ENCODE data around the gene NOS1AP. TPM values are rescaled to one million over a fixed set of nuclear protein-coding genes. Genes with fewer than 3 reads are reported as not detected.

The NOS1AP gene
- total and polyA plus RNA-seq, 9 of the 15 experiments (the other 6 are each of a cell fraction or from before 2014, with no cell fraction given): 0.07 to 1.5 (median 0.22) TPM

DNA sequence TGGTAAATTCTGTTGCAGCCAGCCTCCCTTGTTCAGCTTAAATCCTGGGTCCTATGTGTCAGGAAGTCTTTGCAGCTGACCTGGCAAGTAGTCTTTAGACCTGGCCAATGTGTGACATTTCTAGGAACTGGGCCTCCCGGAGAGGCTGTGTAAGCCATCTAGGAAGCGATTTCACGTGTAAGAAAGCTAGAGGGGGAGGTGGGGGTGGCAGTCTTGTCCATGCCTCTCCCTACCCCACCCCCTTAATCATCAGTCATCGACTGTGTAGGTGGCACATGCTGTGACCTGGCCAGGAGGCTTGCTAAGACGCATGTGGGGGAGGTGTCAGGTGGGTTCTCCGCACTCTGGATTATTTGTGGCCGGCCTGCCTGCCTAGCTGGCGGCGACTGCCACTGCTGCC, 320.5 kb downstream of the NOS1AP start (continued):
- TF ChIP-seq, protein P1, sequence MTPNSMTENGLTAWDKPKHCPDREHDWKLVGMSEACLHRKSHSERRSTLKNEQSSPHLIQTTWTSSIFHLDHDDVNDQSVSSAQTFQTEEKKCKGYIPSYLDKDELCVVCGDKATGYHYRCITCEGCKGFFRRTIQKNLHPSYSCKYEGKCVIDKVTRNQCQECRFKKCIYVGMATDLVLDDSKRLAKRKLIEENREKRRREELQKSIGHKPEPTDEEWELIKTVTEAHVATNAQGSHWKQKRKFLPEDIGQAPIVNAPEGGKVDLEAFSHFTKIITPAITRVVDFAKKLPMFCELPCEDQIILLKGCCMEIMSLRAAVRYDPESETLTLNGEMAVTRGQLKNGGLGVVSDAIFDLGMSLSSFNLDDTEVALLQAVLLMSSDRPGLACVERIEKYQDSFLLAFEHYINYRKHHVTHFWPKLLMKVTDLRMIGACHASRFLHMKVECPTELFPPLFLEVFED (CRISPR knock-in tag; conservative IDR thresholded peaks at IDR 0.05): no peak
- TF ChIP-seq CBFA2T3 (IDR thresholded peaks at IDR 0.05): peak; percentile 44
- no peak for TF ChIP-seq PHTF2 (CRISPR knock-in tag; IDR thresholded peaks at IDR 0.05)
- TF ChIP-seq, protein P2, sequence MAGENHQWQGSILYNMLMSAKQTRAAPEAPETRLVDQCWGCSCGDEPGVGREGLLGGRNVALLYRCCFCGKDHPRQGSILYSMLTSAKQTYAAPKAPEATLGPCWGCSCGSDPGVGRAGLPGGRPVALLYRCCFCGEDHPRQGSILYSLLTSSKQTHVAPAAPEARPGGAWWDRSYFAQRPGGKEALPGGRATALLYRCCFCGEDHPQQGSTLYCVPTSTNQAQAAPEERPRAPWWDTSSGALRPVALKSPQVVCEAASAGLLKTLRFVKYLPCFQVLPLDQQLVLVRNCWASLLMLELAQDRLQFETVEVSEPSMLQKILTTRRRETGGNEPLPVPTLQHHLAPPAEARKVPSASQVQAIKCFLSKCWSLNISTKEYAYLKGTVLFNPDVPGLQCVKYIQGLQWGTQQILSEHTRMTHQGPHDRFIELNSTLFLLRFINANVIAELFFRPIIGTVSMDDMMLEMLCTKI (IDR thresholded peaks at IDR 0.05; ENCODE audit: partially characterized antibody): no peak
- TF ChIP-seq PCBP2 (IDR thresholded peaks at IDR 0.05; ENCODE audit: low read depth, low read length, poor library complexity, severe bottlenecking): no peak
- peak; percentile 7; the same call in 1 of the 2 replicates for TF ChIP-seq EP300 (IDR thresholded peaks at IDR 0.05; ENCODE audit: low read length)
- peak; percentile 39; the same call in 1 of the 2 replicates for TF ChIP-seq ZBTB7A (IDR thresholded peaks at IDR 0.05; ENCODE audit: borderline replicate concordance, control insufficient read depth, low read depth, low read length)
- no peak for TF ChIP-seq ARNT (IDR thresholded peaks at IDR 0.05)
- no peak for TF ChIP-seq EHMT2 (IDR thresholded peaks at IDR 0.05)
- TF ChIP-seq MIER1 (IDR thresholded peaks at IDR 0.05; ENCODE audit: low read depth): no peak
- TF ChIP-seq LCOR (CRISPR knock-in tag; IDR thresholded peaks at IDR 0.05): no peak
- TF ChIP-seq FOXM1 (IDR thresholded peaks at IDR 0.05; ENCODE audit: low read depth): no peak
- no peak for TF ChIP-seq FOXM1 (CRISPR knock-in tag; IDR thresholded peaks at IDR 0.05; ENCODE audit: low read depth)
- no peak for TF ChIP-seq ZNF23 (CRISPR knock-in tag; IDR thresholded peaks at IDR 0.05)
- TF ChIP-seq MECOM (CRISPR knock-in tag; IDR thresholded peaks at IDR 0.05): 0 out of 2 replicates have a peak, but pooled peaks have one; percentile 26
- TF ChIP-seq ZBTB17 (CRISPR knock-in tag; IDR thresholded peaks at IDR 0.05): no peak
- no peak for TF ChIP-seq ZNF778 (CRISPR knock-in tag; IDR thresholded peaks at IDR 0.05)
- no peak for TF ChIP-seq SIN3B (IDR thresholded peaks at IDR 0.05; ENCODE audit: low read depth)
- no peak for TF ChIP-seq ZNF436 (CRISPR knock-in tag; IDR thresholded peaks at IDR 0.05)
- peak; percentile 44; the same call in 1 of the 2 replicates for TF ChIP-seq TEAD4 (IDR thresholded peaks at IDR 0.05; ENCODE audit: low read length)
- TF ChIP-seq TEAD4 (CRISPR knock-in tag; IDR thresholded peaks at IDR 0.05; ENCODE audit: borderline replicate concordance): no peak
- no peak for TF ChIP-seq HDAC1 (IDR thresholded peaks at IDR 0.05)
- TF ChIP-seq, protein P3, sequence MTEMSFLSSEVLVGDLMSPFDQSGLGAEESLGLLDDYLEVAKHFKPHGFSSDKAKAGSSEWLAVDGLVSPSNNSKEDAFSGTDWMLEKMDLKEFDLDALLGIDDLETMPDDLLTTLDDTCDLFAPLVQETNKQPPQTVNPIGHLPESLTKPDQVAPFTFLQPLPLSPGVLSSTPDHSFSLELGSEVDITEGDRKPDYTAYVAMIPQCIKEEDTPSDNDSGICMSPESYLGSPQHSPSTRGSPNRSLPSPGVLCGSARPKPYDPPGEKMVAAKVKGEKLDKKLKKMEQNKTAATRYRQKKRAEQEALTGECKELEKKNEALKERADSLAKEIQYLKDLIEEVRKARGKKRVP (CRISPR knock-in tag; IDR thresholded peaks at IDR 0.05): no peak
- 0 out of 2 replicates have a peak, but pooled peaks have one; percentile 4 for TF ChIP-seq ZNF583 (CRISPR knock-in tag; IDR thresholded peaks at IDR 0.05)
- TF ChIP-seq ZFP1 (CRISPR knock-in tag; IDR thresholded peaks at IDR 0.05): no peak
- TF ChIP-seq TSC22D4 (tag; IDR thresholded peaks at IDR 0.05): no peak
- TF ChIP-seq, protein P4, sequence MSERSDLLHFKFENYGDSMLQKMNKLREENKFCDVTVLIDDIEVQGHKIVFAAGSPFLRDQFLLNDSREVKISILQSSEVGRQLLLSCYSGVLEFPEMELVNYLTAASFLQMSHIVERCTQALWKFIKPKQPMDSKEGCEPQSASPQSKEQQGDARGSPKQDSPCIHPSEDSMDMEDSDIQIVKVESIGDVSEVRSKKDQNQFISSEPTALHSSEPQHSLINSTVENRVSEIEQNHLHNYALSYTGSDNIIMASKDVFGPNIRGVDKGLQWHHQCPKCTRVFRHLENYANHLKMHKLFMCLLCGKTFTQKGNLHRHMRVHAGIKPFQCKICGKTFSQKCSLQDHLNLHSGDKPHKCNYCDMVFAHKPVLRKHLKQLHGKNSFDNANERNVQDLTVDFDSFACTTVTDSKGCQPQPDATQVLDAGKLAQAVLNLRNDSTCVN (CRISPR knock-in tag; IDR thresholded peaks at IDR 0.05): no peak
- TF ChIP-seq YBX1 (IDR thresholded peaks at IDR 0.05): no peak
- no peak for TF ChIP-seq GTF2A2 (tag; IDR thresholded peaks at IDR 0.05)
- TF ChIP-seq CHD1 (IDR thresholded peaks at IDR 0.05; ENCODE audit: low read length): no peak
